Epidermal melanocyte (primary cell): ENCODE data around the gene FRMD1.

Source experiments
- DNase-seq: peaks from one replicate; pipeline ENCODE4 v3.0.0; 2011; ENCODE audit warnings: low spot score; ENCODE audit not compliant: insufficient read length

The FRMD1 gene

DNA sequence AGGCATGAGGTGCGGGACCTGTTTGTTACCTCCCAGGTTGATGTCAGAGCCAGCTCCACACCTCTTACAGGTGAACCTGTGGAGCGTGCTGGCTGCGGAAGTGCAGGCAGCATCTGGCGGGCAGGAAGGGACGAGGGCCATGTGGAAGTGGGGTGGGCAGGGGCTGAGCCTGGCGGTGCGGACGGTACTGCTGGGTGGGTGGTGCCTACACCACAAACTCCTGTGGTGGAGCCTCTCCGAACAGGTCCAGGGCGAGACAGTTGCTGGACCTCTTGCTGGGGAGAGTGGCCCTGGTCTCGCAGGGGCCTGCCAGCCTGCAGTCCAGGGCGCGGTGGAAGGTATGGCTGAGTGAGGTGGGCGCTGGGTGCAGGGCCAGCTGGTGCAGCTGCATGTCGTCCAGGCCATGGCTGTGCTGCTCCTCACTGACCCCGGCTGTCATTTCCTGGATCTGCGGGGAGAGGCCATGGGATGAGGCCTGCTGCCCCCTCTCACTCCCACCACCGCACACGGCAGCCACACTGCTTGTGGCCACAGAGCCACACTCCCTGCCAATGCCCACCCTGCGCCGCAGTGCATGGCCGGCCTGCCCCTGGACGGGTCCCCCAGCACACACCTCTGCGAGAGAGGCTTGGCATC lies 22.0 kb downstream of the FRMD1 start:
- no peak for DNase-seq

DNA sequence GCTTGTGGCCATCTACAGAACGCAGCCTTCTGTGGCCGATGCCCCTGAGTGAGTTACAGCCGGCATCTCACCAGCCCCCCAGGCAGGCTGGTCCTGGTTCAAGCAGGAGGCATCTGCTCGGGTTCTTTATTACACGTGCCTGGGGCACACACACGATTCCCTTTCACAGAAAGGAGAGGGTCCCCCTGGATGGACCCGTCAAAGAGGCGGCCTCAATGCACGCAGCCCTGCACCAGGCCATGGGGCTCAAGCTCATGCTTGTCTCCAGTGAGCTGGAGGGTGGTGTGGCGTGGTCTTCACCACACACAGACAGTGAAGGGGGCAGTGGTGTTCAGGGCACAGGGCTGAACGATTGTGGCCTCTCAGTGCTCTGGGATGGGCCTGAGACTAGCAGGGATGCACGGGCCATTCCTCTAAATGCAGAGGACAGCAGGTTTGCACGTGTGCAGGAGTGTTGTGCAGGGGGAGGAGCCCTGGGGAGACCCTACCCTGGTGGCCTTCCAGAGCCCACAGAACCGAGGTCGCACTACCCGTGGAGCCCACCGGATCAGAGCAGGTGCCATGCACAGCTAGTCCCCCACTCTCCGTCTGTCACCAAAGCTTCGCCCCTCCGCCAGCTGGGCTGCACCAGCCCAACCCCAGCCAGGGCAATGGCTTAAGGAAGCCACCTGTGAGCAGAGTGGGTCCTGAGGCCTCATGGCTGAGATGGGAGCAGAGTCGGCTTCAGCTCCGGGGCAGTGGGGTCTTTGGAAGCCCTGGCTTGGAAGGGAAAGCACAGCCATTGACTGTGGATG lies 23.1 kb downstream of the FRMD1 start:
- no peak for DNase-seq

GRCh38 chr6:168054765-168055560 lies 24.0 kb downstream of the FRMD1 start:
- DNase-seq: no peak

- no peak for DNase-seq
These were observed 25.0 kb downstream of the FRMD1 start for GRCh38 chr6:168053957-168054471.

- DNase-seq: no peak
These were observed 25.7 kb downstream of the FRMD1 start for GRCh38 chr6:168053086-168053956.

GRCh38 chr6:168052291-168052891 lies 26.6 kb downstream of the FRMD1 start:
- DNase-seq: no peak

DNA sequence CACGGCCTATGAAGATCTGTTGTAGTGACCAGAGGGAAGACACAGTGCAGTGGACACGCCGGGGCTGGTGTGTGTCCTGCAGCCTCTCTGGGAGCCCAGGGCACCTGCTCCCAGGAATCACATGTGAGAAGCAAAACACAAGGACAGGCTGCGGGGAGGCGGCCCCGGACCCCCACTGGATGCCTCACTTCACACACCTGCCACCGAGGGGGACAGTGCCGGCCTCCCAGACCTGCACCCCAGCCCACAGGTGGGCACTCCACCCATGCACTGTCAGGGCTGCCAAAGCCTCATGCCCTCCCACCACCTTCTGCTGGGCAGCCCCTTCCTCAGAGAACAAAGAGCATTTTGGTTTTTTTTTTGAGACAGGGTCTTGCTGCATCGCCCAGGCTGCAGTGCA lies 27.4 kb downstream of the FRMD1 start:
- no peak for DNase-seq

DNA sequence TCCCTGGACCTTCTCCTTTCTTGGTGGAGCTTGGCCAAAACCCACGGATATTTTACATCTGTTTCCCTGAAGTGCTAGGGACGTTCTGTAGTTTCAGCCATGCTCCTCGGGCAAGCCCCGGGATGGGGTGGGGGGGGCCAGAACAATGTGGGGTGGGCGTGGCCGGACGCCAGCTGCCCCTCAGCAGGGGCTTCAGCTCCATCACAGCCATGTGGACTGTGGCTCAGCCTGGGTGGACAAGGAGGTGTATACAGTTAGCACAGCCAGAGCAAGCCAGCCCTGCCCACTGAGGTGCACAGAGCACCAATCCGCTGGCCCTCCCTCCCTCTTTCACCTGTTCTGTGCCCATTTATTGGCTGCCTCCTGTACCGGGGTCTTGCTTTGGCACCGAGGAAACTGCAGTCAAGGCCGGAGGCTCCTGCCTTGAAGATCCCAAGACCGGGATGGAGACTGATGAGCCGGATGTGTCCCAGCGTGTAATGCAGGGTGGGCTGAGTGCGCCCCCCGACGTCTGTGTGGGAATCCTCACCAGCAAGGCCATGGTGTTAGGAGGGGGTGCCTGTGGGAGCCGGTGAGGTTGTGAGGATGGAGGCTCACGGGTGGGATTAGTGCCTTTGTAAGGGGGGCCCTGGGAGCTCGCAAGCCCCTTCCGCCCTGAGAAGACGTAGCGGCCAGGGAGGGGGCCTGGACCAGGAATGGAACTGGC lies 28.0 kb downstream of the FRMD1 start:
- DNase-seq: no peak

DNA sequence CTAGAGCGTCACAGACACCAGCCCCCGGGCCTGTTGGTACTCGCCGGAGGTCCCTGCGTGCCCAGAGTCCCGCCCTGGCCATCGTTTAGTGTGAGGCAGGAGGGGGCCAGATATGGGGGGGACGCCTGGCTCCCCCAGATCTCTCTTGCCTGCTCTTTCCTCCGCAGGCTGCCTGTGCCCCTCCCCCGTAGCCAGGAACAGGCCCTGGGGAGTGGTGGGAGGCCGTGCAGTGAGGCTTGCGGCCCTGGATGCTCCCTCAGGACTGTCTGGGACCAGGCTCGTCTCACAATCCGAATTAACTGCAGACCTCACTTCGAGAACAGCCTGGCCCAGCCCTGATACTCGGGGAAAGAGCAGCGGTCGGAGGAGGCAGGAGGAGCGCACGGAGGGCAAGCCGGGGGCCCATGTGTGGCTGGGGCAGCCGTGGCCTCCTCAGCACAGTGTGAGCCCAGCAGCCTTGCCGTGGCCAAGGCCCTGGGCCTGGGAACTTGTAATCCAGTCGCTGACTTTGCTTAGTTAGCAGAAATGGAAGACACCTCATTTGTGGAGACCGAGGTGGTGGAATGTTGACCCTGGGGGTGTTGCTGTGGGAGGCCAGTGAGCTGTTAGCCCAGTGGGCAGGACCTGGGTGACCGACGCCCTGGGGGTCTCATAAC lies 28.7 kb downstream of the FRMD1 start:
- no peak for DNase-seq

DNA sequence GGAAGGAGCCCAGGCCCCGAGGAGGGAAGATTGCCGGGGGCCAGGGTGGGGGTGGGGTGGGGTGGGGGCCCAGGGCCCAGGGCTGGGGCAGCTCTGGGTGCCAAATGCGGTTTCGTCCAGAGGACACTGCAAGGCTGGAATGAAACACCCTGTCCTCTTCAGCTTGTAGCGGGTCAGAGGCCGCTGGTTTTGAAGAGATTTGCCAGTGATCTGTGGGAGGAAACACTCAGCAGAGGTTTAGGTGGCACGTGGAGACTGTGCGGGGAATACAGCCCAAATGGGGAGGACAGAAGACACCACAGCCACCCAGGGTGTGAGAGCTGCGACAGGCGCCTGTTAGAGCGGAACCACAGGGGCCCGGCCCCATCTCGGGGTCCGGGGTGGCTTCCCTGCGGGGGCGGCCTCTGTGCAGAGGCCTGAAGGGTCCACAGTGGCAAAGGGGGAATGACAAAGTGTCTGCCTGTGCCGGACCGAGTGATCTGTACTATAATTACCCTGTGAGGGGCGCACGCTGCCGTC lies 29.2 kb downstream of the FRMD1 start:
- no peak for DNase-seq

- no peak for DNase-seq
These were observed 29.7 kb downstream of the FRMD1 start for GRCh38 chr6:168049277-168049676.

GRCh38 chr6:168048724-168049025 lies 30.3 kb downstream of the FRMD1 start:
- DNase-seq: no peak

- DNase-seq: no peak
These were observed 30.9 kb downstream of the FRMD1 start for GRCh38 chr6:168047841-168048723.

- DNase-seq: no peak
These were observed 32.3 kb downstream of the FRMD1 start for GRCh38 chr6:168046696-168047095.

DNA sequence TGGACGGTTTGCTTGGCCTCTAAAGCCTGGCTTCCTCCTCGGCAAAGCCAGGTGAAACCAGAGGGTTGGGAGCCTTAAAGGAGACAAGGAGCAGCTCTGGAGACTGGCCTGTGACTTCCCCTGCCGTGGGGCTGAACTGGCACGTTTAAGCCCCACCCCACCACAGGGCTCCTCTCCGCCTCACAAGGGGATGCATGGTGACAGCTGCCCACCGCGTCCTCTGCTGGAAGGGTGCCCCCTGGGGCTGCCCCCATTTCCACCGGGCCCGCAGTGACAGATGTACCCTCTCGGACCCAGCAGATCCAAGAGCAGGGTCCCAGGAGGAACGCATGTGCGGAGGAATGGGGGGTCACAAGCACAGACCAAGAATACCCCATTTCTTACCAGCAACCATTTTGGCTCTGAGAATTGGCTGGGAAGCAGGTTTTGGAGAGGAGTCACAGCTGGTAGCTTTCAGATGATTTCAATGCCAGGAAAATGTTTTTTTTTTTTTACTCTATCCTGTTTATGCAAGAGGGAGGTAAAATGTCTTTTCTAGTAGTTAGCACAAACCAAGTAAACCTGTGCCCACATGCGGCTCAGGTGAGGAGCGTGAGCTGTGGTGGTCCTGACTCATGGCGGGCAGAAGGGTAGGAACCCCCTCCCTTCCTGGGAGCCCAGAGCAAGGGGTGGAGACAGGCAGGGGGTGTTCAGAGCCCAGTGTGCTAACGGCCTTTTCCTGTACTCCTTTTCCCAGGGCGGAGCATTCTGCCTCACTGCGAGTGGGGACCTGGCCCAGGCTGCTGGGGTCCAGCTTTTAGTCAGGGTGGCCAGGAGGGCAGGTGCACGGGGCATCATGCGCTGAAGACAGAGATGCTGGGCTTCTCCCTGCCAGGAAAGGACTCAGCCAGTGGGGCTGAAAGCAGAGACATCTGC lies 33.0 kb downstream of the FRMD1 start:
- DNase-seq: no peak

DNA sequence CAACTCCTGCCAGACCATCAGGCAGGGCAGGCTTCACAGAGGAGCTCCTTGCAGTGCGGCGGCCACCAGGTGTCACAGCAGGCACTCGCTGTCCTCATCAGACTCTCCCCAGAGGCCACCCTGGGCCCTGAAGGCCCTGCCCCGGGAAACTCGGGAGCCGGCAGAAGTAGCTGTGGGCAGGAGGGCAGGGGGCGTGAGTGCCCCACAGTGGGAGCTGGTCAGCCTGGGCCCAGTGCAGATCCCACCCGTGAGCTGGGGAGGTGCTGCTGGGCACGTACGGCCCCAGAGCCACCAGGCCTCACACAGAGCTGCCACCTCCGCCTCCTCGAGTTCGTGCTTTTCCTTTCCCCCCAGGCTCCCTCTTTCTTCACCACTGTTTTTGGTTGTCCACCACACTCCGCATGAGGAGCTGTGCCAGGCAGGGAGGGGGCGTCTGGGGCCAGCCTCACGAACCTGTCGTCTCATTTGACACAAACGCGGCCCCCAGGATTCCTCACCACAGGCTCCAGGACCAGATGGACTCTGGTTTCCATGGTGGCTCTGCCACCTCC lies 33.8 kb downstream of the FRMD1 start:
- no peak for DNase-seq

DNA sequence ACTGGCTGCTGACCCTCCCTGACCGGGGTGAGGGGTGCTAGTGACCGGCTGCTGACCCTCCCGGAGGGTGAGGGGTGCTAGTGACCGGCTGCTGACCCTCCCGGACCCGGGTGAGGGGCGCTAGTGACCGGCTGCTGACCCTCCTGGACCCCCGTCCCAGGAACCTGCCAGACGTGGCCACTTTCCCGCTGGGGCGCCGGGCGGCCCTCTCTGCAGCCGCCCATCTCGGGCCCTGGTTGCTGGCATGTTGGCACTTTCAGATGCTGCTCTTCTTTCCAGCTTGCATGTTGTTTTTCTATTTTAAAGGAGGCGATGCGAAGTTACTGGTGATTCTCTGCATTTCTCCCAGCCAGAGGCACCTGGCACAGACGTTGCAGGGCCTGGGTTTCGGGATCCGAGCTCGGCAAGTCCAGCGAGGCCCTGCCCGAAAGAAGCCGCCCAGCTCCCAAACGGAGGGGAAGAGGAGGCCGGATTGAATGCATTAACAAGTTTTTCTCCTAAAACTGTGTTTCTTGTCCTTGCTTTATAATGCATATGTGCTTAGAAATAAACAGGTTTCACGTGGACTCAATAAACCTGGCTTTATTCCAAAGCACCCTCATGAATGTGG lies 34.4 kb downstream of the FRMD1 start:
- DNase-seq: no peak
